IMR-90 (cell line): ENCODE measurements around the gene SGSH.

ENCODE experiments used
- BHLHE40 ChIP-seq: fragments of 150-350 bp; IDR thresholded peaks from 2 replicates; pipeline ENCODE4 v1.6.1; 2016; ENCODE audit warnings: mild to moderate bottlenecking, low read depth, low read length
- MAFK ChIP-seq: IDR thresholded peaks from 2 replicates; pipeline ENCODE4 v1.6.1; 2012; ENCODE audit warnings: low read depth, low read length, improper control_type of control experiment
- MAZ ChIP-seq: IDR thresholded peaks from 2 replicates; pipeline ENCODE4 v1.6.1; 2012; ENCODE audit warnings: low read depth, mild to moderate bottlenecking, low read length, improper control_type of control experiment, moderate library complexity, borderline replicate concordance
- MXI1 ChIP-seq: IDR thresholded peaks from 2 replicates; pipeline ENCODE4 v1.6.1; 2012; ENCODE audit warnings: low read depth, mild to moderate bottlenecking, low read length, moderate library complexity, borderline replicate concordance
- NFE2L2 ChIP-seq: fragments of 150-350 bp; IDR thresholded peaks from 2 replicates; pipeline ENCODE4 v1.6.1; 2016; ENCODE audit warnings: low read depth, mild to moderate bottlenecking, low read length
- POLR2A ChIP-seq: IDR thresholded peaks from 2 replicates; pipeline ENCODE4 v1.6.1; 2012; ENCODE audit warnings: mild to moderate bottlenecking, low read depth, low read length
- RAD21 ChIP-seq: IDR thresholded peaks from 2 replicates; pipeline ENCODE4 v1.6.1; 2012; ENCODE audit warnings: low read length, improper control_type of control experiment
- RCOR1 ChIP-seq: IDR thresholded peaks from 2 replicates; pipeline ENCODE4 v1.6.1; 2012; ENCODE audit warnings: mild to moderate bottlenecking, low read length, improper control_type of control experiment; ENCODE audit not compliant: insufficient replicate concordance
- RFX5 ChIP-seq: IDR thresholded peaks from 2 replicates; pipeline ENCODE4 v1.8.0; 2012; ENCODE audit warnings: low read depth, mild to moderate bottlenecking, low read length, moderate library complexity
- TF ChIP-seq, protein P1 (sequence below): conservative IDR thresholded peaks from 2 replicates; pipeline ENCODE4 v1.5.1; 2012; ENCODE audit warnings: mild to moderate bottlenecking, low read depth, low read length, improper control_type of control experiment
- TF ChIP-seq, protein P2 (sequence below): fragments of 150-350 bp; IDR thresholded peaks from 2 replicates; pipeline ENCODE4 v1.6.1; 2017; ENCODE audit warnings: mild to moderate bottlenecking, antibody characterized with exemption, low read length, low read depth

DNA sequence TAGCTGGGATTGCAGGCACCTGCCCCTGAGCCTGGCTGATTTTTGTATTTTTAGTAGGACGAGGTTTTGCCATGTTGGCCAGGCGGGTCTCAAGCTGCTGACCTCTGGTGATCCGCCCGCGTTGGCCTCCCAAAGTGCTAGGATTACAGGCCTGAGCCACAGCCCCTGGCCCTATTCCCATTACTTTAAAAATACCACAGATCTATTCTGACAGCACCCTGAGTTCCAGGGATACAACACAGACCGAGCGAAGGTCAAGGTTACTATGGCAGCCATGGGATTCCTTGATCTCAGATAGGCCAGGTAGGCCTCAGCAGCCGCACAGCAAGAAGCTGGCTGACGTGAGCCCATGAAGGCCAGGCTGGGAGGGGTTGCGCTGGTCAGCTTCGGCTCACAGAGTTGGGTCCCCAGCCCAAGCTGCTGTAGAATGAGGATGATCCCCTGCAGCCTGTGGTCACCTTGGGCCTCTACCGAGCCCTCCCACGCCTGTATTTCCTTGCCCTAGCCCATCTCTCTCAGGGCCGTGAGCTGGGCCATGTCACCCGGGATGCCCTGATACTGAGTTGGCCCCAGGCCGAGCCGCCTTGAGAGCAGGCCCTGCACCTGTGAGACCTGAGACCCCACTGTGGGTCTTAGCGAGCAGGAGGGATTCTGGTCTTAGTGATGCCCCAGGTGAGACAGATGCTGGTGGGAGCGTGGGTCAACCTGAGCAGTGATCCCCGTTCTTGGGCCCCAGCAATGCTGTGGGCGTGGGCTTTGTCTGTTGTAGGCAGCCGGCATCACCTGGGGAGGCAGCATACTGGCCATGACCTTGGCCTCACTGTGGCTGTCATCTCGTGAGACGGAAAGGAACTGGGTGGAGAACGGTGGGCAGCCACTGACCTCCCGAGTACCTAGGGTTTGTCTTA, 23.6 kb upstream of the SGSH start:
- TF ChIP-seq, protein P1, sequence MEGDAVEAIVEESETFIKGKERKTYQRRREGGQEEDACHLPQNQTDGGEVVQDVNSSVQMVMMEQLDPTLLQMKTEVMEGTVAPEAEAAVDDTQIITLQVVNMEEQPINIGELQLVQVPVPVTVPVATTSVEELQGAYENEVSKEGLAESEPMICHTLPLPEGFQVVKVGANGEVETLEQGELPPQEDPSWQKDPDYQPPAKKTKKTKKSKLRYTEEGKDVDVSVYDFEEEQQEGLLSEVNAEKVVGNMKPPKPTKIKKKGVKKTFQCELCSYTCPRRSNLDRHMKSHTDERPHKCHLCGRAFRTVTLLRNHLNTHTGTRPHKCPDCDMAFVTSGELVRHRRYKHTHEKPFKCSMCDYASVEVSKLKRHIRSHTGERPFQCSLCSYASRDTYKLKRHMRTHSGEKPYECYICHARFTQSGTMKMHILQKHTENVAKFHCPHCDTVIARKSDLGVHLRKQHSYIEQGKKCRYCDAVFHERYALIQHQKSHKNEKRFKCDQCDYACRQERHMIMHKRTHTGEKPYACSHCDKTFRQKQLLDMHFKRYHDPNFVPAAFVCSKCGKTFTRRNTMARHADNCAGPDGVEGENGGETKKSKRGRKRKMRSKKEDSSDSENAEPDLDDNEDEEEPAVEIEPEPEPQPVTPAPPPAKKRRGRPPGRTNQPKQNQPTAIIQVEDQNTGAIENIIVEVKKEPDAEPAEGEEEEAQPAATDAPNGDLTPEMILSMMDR: no peak
- no peak for TF ChIP-seq RCOR1
- no peak for TF ChIP-seq POLR2A
- TF ChIP-seq NFE2L2: no peak
- no peak for TF ChIP-seq RAD21
- TF ChIP-seq BHLHE40: no peak
- no peak for TF ChIP-seq RFX5
- TF ChIP-seq MXI1: no peak
- TF ChIP-seq MAFK: no peak
- TF ChIP-seq MAZ: no peak
- TF ChIP-seq, protein P2, sequence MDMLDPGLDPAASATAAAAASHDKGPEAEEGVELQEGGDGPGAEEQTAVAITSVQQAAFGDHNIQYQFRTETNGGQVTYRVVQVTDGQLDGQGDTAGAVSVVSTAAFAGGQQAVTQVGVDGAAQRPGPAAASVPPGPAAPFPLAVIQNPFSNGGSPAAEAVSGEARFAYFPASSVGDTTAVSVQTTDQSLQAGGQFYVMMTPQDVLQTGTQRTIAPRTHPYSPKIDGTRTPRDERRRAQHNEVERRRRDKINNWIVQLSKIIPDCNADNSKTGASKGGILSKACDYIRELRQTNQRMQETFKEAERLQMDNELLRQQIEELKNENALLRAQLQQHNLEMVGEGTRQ: no peak
